Activated CD4-positive, alpha-beta T cell treated with anti-CD3 and anti-CD28 coated beads, Interleukin-2, amount 10 ng/mL, durations not matched to agents 7 days and 5 days (primary cell): ENCODE measurements around the gene RIPK4. TPM values are rescaled to one million over a fixed set of nuclear protein-coding genes. Genes with fewer than 3 reads are reported as not detected.
"Not testable (repeated sequence)": the region's sequence is repeated elsewhere in the genome, so short reads cannot be mapped to it uniquely, and the experiment has no call there.

Experiments used
- CTCF ChIA-PET: fragments of 350-600 bp; sonication (Branson Sonifier 250); formaldehyde crosslinking; loops from one replicate; lab custom pipeline; 2021; ENCODE audit warnings: antibody characterized with exemption; lab: Charles Lee
- POLR2A ChIA-PET: fragments of 350-600 bp; sonication (Branson Sonifier 250); formaldehyde crosslinking; loops from one replicate; lab custom pipeline; 2021; ENCODE audit warnings: antibody characterized with exemption; lab: Charles Lee
- DNase-seq: peaks from one replicate; pipeline ENCODE4 v3.0.0-alpha.2; 2020
- H3K27ac Mint-ChIP-seq: one replicate; pipeline ENCODE4 v1.8.0; 2021; ENCODE audit warnings: mild to moderate bottlenecking, moderate library complexity, mixed read lengths
- H3K27me3 Mint-ChIP-seq: one replicate; pipeline ENCODE4 v1.8.0; 2021; ENCODE audit warnings: mixed read lengths
- H3K36me3 Mint-ChIP-seq: one replicate; pipeline ENCODE4 v1.8.0; 2021; ENCODE audit warnings: low read depth, mixed read lengths
- H3K4me1 Mint-ChIP-seq: one replicate; pipeline ENCODE4 v1.8.0; 2021; ENCODE audit warnings: mixed read lengths
- H3K4me3 Mint-ChIP-seq: one replicate; pipeline ENCODE4 v1.8.0; 2021; ENCODE audit warnings: mild to moderate bottlenecking, moderate library complexity, mixed read lengths
- H3K9me3 Mint-ChIP-seq: one replicate; pipeline ENCODE4 v1.8.0; 2021; ENCODE audit warnings: mixed read lengths
- total RNA-seq, 2 experiments: library from RNA; stranded (reverse); gene quantifications; one replicate each; pipeline ENCODE4 v1.2.3, GENCODE V29; 2021

The RIPK4 gene
- total RNA-seq, 2 experiments from 2014 or later = 0.07 TPM; not detected in 1

- Mint-ChIP-seq H3K36me3 (peaks cover 16% of the 10 kb centered on the region), H3K9me3 (peaks cover 5% of the 10 kb centered on the region), H3K27ac (no peak overlapping the region), H3K4me3 (no peak overlapping the region), H3K27me3 (no peaks in the 10 kb centered on the region), H3K4me1 (no peaks in the 10 kb centered on the region)
- no peak for DNase-seq
- ChIA-PET CTCF (no interaction called here), POLR2A (no interaction called here)
Observed at GRCh38 chr21:41802684-41803083, 35.8 kb upstream of the RIPK4 start.

DNA sequence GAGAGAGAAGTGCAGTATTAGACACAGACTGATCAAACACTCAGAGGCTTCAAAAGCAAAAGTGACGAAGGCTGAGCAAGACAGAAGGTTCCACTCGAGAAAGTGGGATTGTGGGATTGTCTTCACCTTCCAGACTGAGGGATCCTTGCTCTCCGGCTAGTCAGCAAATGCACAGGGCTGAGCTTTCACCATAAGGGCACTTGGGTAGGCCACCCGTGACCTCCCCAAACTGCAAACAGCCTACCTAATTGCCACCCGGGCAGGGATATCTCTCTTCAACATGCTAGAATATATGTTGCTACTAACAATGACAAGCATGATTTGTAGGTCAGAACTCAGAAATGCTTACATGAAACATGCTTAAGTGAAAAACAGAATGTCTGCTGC is 35.3 kb upstream of the RIPK4 start:
- Mint-ChIP-seq H3K9me3 (peaks cover 5% of the 10 kb centered on the region), H3K27me3 (no peaks in the 10 kb centered on the region), H3K4me1 (no peaks in the 10 kb centered on the region), H3K4me3 (no peak overlapping the region), H3K27ac (no peak overlapping the region), H3K36me3 (peaks cover 12% of the 10 kb centered on the region)
- no peak for DNase-seq
- ChIA-PET CTCF (no interaction called here), POLR2A (no interaction called here)

GRCh38 chr21:41801321-41802197 is 34.7 kb upstream of the RIPK4 start:
- Mint-ChIP-seq H3K4me3 (no peak overlapping the region), H3K27ac (no peak overlapping the region), H3K27me3 (no peaks in the 10 kb centered on the region), H3K36me3 (peaks cover 7% of the 10 kb centered on the region), H3K4me1 (no peaks in the 10 kb centered on the region), H3K9me3 (peaks cover under 1% of the 10 kb centered on the region)
- ChIA-PET CTCF (no interaction called here), POLR2A (no interaction called here)
- no peak for DNase-seq

DNA sequence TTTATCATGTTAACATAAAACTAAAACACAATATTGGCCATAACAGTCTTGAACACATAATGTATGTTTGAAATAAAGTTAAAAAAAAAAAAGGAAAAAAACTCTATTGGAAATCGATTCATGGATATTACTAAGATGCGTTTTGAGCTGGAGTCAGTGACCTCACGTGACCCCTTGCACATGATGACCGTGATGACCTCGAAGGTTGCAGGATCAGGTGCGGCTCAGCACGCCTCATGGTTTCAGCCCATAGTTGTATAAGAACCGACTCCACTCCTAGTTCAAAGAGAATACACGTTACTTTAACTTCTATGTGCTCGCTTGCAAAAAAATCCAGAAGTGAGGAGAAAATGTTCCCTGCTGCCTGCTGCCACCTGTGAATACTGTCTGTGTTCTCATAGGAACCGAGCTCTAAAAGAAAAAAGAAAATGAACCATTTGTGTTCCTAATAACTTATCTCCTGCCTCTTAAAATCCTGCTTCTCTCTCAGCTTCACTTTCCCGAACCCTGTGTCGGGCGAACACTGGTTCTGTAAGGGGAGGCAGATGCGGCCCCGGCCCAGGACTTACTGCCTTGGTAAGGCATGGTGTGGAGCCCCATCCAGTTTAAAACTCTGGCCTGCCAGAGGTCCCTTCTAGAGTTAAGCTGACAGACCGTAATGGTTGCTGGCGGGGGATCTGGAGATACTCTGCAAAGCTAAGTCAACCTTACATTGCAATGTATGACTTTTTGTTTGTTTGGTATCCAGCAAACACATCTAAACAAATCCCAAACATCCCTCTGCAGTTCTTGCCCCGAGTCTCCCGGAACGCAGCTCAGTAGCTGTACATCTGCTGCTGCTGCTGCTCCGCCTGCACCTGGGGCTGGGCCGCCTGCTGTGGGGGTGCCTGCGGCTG is 33.8 kb upstream of the RIPK4 start:
- Mint-ChIP-seq H3K4me1 (no peaks in the 10 kb centered on the region), H3K4me3 (no peak overlapping the region), H3K36me3 (peaks cover 7% of the 10 kb centered on the region), H3K27me3 (no peaks in the 10 kb centered on the region), H3K27ac (no peak overlapping the region), H3K9me3 (no peaks in the 10 kb centered on the region)
- DNase-seq = no peak
- CTCF ChIA-PET = no interaction called here
- POLR2A ChIA-PET = no interaction called here

- no peak for DNase-seq
- Mint-ChIP-seq H3K36me3 (peaks cover 7% of the 10 kb centered on the region), H3K9me3 (no peaks in the 10 kb centered on the region), H3K4me1 (no peaks in the 10 kb centered on the region), H3K4me3 (no peak overlapping the region), H3K27ac (no peak overlapping the region), H3K27me3 (no peaks in the 10 kb centered on the region)
- ChIA-PET CTCF (no interaction called here), POLR2A (no interaction called here)
Observed at GRCh38 chr21:41799763-41800162, 32.9 kb upstream of the RIPK4 start.

- no peaks in the 10 kb centered on the region for H3K27me3 Mint-ChIP-seq
- DNase-seq = no peak
- peaks cover 5% of the 10 kb centered on the region for H3K9me3 Mint-ChIP-seq
- CTCF ChIA-PET = no interaction called here
- H3K36me3 Mint-ChIP-seq = peaks cover 7% of the 10 kb centered on the region
- no peak overlapping the region for H3K27ac Mint-ChIP-seq
- H3K4me3 Mint-ChIP-seq = no peak overlapping the region
- POLR2A ChIA-PET = no interaction called here
- H3K4me1 Mint-ChIP-seq = no peaks in the 10 kb centered on the region
Observed at GRCh38 chr21:41798326-41798725, 31.5 kb upstream of the RIPK4 start.

DNA sequence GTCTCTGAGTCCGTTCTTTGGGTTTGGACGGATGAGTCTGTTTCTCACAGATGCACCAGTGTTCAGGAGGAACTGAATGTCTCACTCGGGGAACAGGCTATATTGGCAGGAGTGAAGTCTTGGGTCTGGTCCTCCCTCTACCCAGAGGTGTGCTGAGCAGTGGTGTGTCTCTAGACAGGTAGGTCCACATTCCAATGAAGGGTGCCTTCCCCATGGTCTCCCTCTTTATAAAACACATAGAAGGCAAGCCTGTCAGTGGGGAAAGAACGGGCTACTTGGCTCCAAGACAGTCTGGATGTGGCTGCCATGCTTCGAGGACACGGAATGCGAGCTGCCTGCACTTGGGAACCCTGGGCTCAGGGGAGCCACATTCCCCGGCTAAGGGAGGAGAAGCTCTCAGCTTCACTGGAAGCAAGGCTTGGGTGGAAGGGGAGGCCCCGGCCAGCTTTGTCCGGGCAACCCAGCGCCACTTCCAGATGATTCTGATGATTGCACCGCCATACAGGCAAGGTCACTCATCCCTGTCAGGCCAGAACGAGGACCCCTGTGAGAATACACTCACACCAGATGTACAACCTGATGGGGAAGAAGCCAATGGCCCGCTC is 29.7 kb upstream of the RIPK4 start:
- Mint-ChIP-seq H3K4me1 (no peaks in the 10 kb centered on the region), H3K27ac (no peak overlapping the region), H3K36me3 (peaks cover 5% of the 10 kb centered on the region), H3K27me3 (peaks cover 5% of the 10 kb centered on the region), H3K4me3 (no peak overlapping the region), H3K9me3 (peaks cover 15% of the 10 kb centered on the region)
- ChIA-PET POLR2A (no interaction called here), CTCF (interaction anchor here (0.6 kb wide), 1 partner anchor 257 kb away, joined by 3 read pairs; no protein-coding TSS in a partner anchor)
- DNase-seq = no peak

- Mint-ChIP-seq H3K4me1 (no peaks in the 10 kb centered on the region), H3K4me3 (no peak overlapping the region), H3K27ac (no peak overlapping the region), H3K36me3 (peaks cover 4% of the 10 kb centered on the region), H3K9me3 (peaks cover 15% of the 10 kb centered on the region), H3K27me3 (peaks cover 5% of the 10 kb centered on the region)
- POLR2A ChIA-PET = no interaction called here
- no peak for DNase-seq
- CTCF ChIA-PET = no interaction called here
Observed at GRCh38 chr21:41795726-41796125, 28.9 kb upstream of the RIPK4 start.

- POLR2A ChIA-PET = no interaction called here
Observed at GRCh38 chr21:41794600-41794999, 27.7 kb upstream of the RIPK4 start.

DNA sequence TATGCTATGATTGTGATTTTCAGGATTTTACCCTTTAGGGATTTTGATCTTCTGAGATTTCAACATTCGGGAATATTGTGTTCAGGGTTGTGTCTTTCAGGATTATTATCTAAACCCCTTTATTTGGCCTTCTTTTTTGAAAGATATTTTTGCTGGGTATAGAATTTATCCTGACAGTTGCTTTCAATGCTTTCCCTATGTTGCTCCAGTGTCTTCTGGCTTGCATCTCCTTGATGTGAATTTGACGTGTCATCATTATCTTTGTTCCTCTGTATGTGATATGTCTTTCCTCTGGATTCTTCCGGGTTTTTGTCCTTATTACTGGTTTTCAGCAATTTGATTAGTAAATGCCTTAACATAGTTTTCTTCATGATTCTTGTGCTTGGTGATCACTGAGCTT is 25.9 kb upstream of the RIPK4 start:
- H3K4me1 Mint-ChIP-seq = no peaks in the 10 kb centered on the region
- no peaks in the 10 kb centered on the region for H3K36me3 Mint-ChIP-seq
- CTCF ChIA-PET = no interaction called here
- no peak for DNase-seq
- no peak overlapping the region for H3K4me3 Mint-ChIP-seq
- H3K27ac Mint-ChIP-seq = no peak overlapping the region
- POLR2A ChIA-PET = no interaction called here
- H3K27me3 Mint-ChIP-seq = peaks cover 22% of the 10 kb centered on the region
- H3K9me3 Mint-ChIP-seq = peaks cover 15% of the 10 kb centered on the region

More at GRCh38 chr21:41794600-41794999, 27.7 kb upstream of the RIPK4 start:
- Mint-ChIP-seq H3K9me3 (peaks cover 15% of the 10 kb centered on the region), H3K4me3 (no peak overlapping the region), H3K4me1 (no peaks in the 10 kb centered on the region), H3K36me3 (no peaks in the 10 kb centered on the region), H3K27ac (no peak overlapping the region), H3K27me3 (peaks cover 9% of the 10 kb centered on the region)
- CTCF ChIA-PET = no interaction called here
- DNase-seq = no peak

DNA sequence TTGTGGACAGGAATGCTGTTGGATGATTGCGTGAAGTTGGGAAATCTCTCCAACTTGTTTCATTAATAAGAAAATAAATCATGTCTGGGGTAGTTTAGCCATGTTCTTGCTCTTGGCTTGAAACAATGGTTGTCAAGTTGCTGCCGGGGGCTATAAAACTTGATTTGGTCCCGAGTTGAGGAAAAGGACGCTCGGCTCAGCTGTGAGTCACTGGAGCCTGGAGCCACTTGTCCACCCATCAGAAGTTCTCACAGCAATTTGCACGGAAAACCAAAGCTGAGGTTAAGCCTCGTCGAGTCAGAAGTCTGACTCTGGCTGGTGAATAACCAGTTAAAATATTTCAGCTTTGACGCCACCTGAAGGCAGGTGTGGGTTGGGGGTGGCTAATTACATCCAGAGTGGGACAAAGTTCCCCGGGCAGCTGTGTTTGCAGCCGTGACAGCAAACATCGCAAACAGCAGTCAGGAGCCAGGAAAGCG is 19.7 kb upstream of the RIPK4 start:
- no peak overlapping the region for H3K27ac Mint-ChIP-seq
- no peak for DNase-seq
- peaks cover 8% of the 10 kb centered on the region for H3K4me1 Mint-ChIP-seq
- ChIA-PET CTCF (interaction anchor here (1.0 kb wide), 1 partner anchor 10 kb away, joined by 4 read pairs; no protein-coding TSS in a partner anchor), POLR2A (interaction anchor here (0.6 kb wide), 1 partner anchor 19 kb away, joined by 3 read pairs; no protein-coding TSS in a partner anchor)
- H3K4me3 Mint-ChIP-seq = no peak overlapping the region
- no peaks in the 10 kb centered on the region for H3K9me3 Mint-ChIP-seq
- no peaks in the 10 kb centered on the region for H3K36me3 Mint-ChIP-seq
- H3K27me3 Mint-ChIP-seq = peaks cover 42% of the 10 kb centered on the region

DNA sequence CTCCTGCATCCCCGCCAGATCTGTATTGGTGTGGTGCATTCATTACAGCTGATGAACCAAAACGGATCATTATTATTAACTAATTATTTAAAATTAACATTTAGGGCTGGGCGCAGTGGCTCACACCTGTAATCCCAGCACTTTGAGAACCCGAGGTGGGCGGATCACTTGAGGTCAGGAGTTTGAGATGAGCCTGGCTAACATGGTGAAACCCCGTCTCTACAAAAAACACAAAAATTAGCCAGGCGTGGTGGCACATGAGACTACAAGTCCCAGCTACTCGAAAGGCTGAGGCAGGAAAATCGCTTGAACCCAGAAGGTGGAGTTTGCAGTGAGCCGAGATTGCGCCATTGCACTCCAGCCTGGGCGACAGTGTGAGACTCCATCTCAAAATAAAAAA is 18.4 kb upstream of the RIPK4 start:
- peaks cover 52% of the 10 kb centered on the region for H3K27me3 Mint-ChIP-seq
- CTCF ChIA-PET = interaction anchor here (1.0 kb wide), 1 partner anchor 9 kb away, joined by 4 read pairs; no protein-coding TSS in a partner anchor
- POLR2A ChIA-PET = not testable (repeated sequence)

More for the DNA sequence above, 18.4 kb upstream of the RIPK4 start:
- H3K4me1 Mint-ChIP-seq, H3K9me3 Mint-ChIP-seq, H3K27ac Mint-ChIP-seq, DNase-seq, H3K4me3 Mint-ChIP-seq, H3K36me3 Mint-ChIP-seq: not testable (repeated sequence)
